OCI-LY3 (cell line): Measurements from ENCODE around the gene COL4A6.

Experiments
- EZH2phosphoT487 ChIP-seq: fragments of 200-600 bp; shearing (Covaris generic); IDR thresholded peaks from 2 replicates; pipeline ENCODE4 v1.6.1; 2018; ENCODE audit warnings: antibody characterized with exemption, mixed run types, low read depth
- TF ChIP-seq, protein P1 (sequence below): fragments of 200-600, 300-600 bp; sonication (generic); IDR thresholded peaks from 2 replicates; pipeline ENCODE4 v1.5.1; 2014; ENCODE audit warnings: antibody characterized with exemption, low read length, low read depth

GRCh38 chrX:108362026-108362425 is 76.2 kb downstream of the COL4A6 start:
- TF ChIP-seq, protein P1, sequence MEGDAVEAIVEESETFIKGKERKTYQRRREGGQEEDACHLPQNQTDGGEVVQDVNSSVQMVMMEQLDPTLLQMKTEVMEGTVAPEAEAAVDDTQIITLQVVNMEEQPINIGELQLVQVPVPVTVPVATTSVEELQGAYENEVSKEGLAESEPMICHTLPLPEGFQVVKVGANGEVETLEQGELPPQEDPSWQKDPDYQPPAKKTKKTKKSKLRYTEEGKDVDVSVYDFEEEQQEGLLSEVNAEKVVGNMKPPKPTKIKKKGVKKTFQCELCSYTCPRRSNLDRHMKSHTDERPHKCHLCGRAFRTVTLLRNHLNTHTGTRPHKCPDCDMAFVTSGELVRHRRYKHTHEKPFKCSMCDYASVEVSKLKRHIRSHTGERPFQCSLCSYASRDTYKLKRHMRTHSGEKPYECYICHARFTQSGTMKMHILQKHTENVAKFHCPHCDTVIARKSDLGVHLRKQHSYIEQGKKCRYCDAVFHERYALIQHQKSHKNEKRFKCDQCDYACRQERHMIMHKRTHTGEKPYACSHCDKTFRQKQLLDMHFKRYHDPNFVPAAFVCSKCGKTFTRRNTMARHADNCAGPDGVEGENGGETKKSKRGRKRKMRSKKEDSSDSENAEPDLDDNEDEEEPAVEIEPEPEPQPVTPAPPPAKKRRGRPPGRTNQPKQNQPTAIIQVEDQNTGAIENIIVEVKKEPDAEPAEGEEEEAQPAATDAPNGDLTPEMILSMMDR = no peak
- TF ChIP-seq EZH2phosphoT487 = no peak
